HG03520 (cell line): ENCODE measurements around the gene MRO.
"Not testable (repeated sequence)": the region's sequence is repeated elsewhere in the genome, so short reads cannot be mapped to it uniquely, and the experiment has no call there.

Source experiments
- ATAC-seq: cut with Tn5 transposase; IDR thresholded peaks from one replicate; pipeline ENCODE4 v1.9.1; 2021; ENCODE audit warnings: mild to moderate bottlenecking, moderate library complexity; ENCODE audit not compliant: unreplicated experiment

Gene MRO

GRCh38 chr18:50836521-50836957, 16.7 kb upstream of the MRO start:
- ATAC-seq = no peak

- ATAC-seq = not testable (repeated sequence)
These were observed 13.7 kb upstream of the MRO start for GRCh38 chr18:50833496-50833895.

DNA sequence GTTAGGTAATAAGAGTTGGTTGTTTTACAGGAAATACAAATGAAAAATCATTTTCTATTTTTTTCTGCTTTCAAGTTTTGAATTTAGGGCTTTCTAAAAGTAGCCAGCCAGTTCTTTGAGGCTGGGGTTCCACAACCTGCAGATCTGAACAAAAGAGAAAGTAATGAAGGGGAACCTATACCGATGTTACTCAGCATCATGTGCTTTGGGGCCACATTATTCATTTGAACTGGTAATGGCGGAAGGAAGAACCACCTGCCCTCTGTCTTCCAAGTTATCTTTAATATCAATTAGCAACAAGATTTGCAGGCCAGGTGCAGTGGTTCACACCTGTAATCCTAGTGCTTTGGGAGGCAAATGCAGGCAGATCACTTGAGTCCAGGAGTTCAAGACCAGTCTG, 12.9 kb upstream of the MRO start:
- ATAC-seq = no peak

- peak; percentile 49 for ATAC-seq
These were observed 10.7 kb upstream of the MRO start for GRCh38 chr18:50830544-50830943.

DNA sequence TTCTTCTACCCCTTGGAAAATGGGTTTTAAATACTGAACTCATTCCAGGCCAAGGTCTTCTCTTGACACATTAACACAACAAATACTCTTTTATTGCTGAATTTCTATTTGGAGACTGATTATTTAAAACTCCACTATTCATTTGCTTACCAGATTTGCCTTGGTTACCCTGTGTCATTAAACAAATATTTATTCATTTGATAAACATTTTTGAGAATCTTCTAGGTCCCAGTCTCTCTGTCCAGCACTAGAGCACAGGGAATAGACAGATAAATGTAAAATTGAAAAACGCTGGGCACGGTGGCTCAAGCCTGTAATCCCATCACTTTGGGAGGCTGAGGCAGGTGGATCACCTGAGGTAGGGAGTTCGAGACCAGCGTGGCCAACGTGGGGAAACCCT, 9.8 kb upstream of the MRO start:
- no peak for ATAC-seq

DNA sequence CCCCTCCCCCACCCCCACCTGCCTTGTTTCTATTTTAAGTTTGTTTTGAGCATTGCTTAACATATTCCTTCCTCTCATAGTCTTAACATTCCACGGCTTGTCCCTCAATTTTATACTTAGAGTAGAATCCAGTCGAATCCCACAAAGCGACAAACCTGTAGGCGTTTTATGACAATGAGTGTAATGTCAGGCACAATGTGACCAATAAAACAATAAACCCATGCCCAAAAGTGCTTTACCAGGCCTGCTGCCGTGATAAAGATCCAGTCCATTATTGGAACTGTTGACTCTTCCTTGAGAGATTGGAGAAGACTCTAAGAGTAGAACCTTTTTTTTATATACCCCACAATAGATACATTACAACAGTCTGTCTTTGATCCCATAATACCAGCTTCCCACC, 6.2 kb upstream of the MRO start:
- ATAC-seq = no peak

GRCh38 chr18:50825621-50826020, 5.8 kb upstream of the MRO start:
- no peak for ATAC-seq

DNA sequence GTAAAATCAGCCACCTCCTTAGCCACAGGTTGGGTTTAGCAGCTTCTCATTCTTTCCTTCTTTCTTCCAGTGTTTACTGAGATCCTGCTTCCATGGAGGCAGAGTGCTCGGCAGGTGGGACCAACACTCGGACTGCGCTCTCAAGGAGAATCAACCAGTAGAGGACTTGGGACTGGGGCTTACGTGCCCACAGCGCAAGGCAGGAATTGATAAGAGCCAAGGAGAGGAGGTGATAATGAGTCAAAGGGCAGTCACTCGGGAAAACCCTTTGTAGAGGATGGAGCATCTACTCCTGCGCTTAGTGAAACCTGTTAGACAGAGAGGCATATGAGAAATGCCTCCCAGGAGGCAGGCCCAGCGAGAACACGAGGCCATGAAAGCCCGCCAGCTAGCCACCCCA, 2.9 kb upstream of the MRO start:
- no peak for ATAC-seq

GRCh38 chr18:50820901-50821520, 1.2 kb upstream of the MRO start:
- ATAC-seq = no peak

- ATAC-seq = no peak
These were observed 639 bp downstream of the MRO start for GRCh38 chr18:50819027-50819727.

DNA sequence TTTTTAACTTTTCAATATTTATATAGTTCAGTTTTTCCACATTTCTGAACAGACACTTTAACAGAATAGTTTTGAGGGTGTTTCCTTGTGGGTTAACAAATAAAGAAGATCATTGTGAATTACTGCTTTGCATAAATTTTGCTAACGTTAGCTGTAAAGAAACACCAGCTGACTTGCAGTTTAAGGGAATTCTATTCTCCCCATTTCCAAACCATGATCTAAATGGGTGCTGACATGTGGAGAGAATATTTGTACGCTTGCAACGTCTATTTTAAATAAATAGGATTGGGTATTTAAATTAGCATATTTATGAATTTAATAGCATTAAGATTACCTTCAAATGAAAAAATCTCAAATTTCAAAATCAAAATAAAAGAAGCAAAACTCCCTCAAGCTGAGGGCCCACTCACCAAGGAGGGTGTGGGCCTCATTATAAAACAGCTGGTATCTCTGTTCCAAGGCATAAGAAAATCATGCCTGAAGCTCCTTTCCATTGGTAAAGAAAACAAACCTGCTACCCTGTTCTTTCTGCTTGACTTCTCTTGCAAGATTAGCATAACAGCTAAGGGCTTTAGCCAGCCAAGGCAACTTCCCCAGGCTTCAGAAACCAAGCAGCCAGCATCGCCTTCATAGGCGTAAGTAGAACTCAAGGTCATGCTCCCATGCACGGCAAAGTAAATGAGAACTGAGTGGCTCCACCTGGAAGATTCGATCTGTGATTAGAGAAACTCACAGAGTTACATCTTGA, 3.2 kb downstream of the MRO start:
- no peak for ATAC-seq

GRCh38 chr18:50814395-50814794, 5.4 kb downstream of the MRO start:
- ATAC-seq = no peak

GRCh38 chr18:50813353-50813752, 6.5 kb downstream of the MRO start:
- ATAC-seq = no peak

DNA sequence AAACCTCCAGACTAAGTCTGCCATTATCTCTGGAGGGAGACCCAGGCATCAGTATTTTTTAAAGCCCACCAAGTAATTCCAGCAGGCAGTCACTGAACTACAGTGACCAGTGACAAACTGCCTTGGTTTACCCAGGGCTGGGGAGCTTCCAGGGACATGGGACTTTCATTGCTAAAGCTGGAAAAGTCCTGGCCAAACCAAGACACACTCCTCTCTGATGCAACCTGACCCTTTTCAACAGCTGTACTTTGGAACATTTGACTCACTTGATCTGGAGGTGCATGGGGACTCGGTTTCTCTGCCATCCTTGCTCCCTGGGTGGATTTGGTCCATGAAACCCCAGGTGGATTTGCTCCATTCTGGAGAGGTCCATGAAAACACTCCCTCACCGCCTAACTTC, 7.0 kb downstream of the MRO start:
- no peak for ATAC-seq

DNA sequence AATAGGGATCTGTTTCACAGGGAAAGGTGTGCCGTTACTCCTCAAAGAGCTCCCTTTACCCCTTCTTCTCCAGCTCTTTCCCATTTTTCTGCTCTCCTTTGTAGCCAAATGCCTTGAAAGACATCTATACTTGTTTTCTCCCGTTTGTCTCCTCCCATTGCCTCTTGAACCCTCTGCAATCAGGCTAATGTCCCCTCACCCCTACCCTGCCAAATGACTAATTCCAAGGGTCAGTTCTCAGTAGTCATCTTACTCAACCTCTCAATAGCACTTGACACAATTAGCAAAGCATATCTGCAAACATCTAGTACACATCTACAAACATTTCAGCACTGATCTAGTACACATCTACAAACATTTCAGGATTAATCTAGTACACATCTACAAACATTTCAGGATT, 12.6 kb downstream of the MRO start:
- no peak for ATAC-seq

GRCh38 chr18:50806208-50806616, 13.6 kb downstream of the MRO start:
- peak; percentile 72 for ATAC-seq

GRCh38 chr18:50805732-50806131, 14.1 kb downstream of the MRO start:
- ATAC-seq = no peak

DNA sequence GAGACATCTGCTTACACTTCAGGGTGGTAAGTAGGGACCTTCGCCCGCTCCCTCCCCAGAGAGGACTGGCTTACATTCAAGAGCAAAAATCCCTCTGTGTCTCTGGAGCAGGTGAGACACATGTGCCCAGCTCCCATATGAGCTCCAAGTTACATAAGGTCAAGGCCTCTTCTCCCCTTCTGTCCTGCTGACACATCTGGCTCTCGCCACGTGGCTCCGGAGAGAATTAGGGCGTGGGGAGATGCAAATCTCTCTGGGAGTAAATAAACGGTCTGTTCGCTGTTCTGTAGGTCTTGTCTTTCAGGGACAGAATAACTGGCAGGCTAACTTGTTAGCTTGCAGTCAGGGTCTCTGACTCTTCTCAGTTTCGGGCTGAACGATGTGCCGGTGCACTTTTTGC, 16.2 kb downstream of the MRO start:
- no peak for ATAC-seq

DNA sequence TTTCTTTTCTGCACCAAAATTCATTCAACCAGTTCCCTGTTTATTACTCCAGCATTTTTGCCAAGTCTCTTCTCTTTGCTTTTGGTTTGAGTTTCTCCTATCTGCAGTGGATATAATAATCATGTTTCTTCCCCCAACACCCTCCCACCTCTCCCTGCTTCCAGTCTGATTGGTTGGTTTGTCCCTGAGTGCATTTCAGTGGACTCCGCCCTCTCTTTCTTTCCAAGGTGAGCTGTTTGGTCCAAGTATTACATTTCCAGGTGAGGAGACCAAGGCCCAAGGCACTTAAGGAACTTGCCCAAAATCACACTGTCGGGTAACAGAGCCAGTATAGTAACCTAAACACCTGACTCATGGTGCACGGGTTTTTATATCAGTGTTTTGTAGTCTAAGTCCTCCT, 17.7 kb downstream of the MRO start:
- no peak for ATAC-seq

- no peak for ATAC-seq
These were observed 22.7 kb downstream of the MRO start for GRCh38 chr18:50797142-50797541.

- no peak for ATAC-seq
These were observed 23.3 kb downstream of the MRO start for GRCh38 chr18:50796495-50796894.
